Ovary (tissue), 3 donors: Measurements from ENCODE around the gene SMARCD2.

Source experiments
- CTCF ChIP-seq, 3 donors: fragments of 450-650 bp in 2 of 3; fragments of 200-600 bp in 1 of 3; IDR thresholded peaks; one replicate each; pipeline versions ENCODE4 v1.5.1 to v1.8.0; 2016 to 2022; ENCODE audit warnings: antibody characterized with exemption in 3 of 3, mild to moderate bottlenecking in 1 of 3
- EP300 ChIP-seq: sonication (generic); formaldehyde crosslinking; IDR thresholded peaks from one replicate; pipeline ENCODE4 v1.6.1; 2017; ENCODE audit warnings: antibody characterized with exemption
- POLR2A ChIP-seq: fragments of 450-650 bp; IDR thresholded peaks from one replicate; pipeline ENCODE4 v1.6.1; 2017; ENCODE audit warnings: antibody characterized with exemption, mild to moderate bottlenecking, moderate library complexity
- donor health status: DM: no; HTN: no; CAD: no.

- TF ChIP-seq CTCF (IDR thresholded peaks at IDR 0.05), result no peak
- no peak for TF ChIP-seq POLR2A
- no peak for TF ChIP-seq EP300
These were observed 7.9 kb downstream of the SMARCD2 start for GRCh38 chr17:63834431-63835166.
